Measurements from ENCODE around the gene AGPAT4.

AGPAT4 gene

GRCh38 chr6:161228921-161229591 lies 44.8 kb downstream of the AGPAT4 start:
- H3K79me2 ChIP-seq (ENCODE audit: insufficient read depth, low read length), result no peaks in the 10 kb centered on the region
- H3K36me3 ChIP-seq (ENCODE audit: insufficient read depth, low read length), result no peaks in the 10 kb centered on the region
- H3F3A ChIP-seq (ENCODE audit: low read depth), result no peaks in the 10 kb centered on the region
- H3K4me3 ChIP-seq (ENCODE audit: low read length, poor library complexity, severe bottlenecking), result no peak overlapping the region
- no peaks in the 10 kb centered on the region for H4K20me1 ChIP-seq (ENCODE audit: insufficient read depth, low read length, poor library complexity, severe bottlenecking)
- TF ChIP-seq, protein P1, sequence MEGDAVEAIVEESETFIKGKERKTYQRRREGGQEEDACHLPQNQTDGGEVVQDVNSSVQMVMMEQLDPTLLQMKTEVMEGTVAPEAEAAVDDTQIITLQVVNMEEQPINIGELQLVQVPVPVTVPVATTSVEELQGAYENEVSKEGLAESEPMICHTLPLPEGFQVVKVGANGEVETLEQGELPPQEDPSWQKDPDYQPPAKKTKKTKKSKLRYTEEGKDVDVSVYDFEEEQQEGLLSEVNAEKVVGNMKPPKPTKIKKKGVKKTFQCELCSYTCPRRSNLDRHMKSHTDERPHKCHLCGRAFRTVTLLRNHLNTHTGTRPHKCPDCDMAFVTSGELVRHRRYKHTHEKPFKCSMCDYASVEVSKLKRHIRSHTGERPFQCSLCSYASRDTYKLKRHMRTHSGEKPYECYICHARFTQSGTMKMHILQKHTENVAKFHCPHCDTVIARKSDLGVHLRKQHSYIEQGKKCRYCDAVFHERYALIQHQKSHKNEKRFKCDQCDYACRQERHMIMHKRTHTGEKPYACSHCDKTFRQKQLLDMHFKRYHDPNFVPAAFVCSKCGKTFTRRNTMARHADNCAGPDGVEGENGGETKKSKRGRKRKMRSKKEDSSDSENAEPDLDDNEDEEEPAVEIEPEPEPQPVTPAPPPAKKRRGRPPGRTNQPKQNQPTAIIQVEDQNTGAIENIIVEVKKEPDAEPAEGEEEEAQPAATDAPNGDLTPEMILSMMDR (conservative IDR thresholded peaks at IDR 0.05; ENCODE audit: low read length), result no peak
- no peak for TF ChIP-seq EZH2phosphoT487 (IDR thresholded peaks at IDR 0.05; ENCODE audit: borderline replicate concordance)
- H3K27me3 ChIP-seq (ENCODE audit: insufficient read depth, low read length, poor library complexity, severe bottlenecking), result no peaks in the 10 kb centered on the region
- H3K4me2 ChIP-seq (ENCODE audit: low read depth, low read length, poor library complexity, severe bottlenecking), result no peak overlapping the region
- no peaks in the 10 kb centered on the region for H3K9me3 ChIP-seq (ENCODE audit: insufficient read depth, low read depth, low read length)
- H2AFZ ChIP-seq (ENCODE audit: low read length), result no peak overlapping the region
- no peak overlapping the region for H3K9ac ChIP-seq (ENCODE audit: low read depth, low read length, poor library complexity, severe bottlenecking)
- H3K4me1 ChIP-seq (ENCODE audit: insufficient read depth, low read length, poor library complexity, severe bottlenecking), result peaks cover 25% of the 10 kb centered on the region
- H3K9me2 ChIP-seq (replicated peaks; ENCODE audit: low read depth, low read length), result no peaks in the 10 kb centered on the region

- Histone ChIP-seq H2AFZ (ENCODE audit: low read length) (no peak overlapping the region), H3K27me3 (ENCODE audit: insufficient read depth, low read length, poor library complexity, severe bottlenecking) (no peaks in the 10 kb centered on the region), H3K4me1 (ENCODE audit: insufficient read depth, low read length, poor library complexity, severe bottlenecking) (peaks cover 25% of the 10 kb centered on the region), H3K36me3 (ENCODE audit: insufficient read depth, low read length) (no peaks in the 10 kb centered on the region), H3K79me2 (ENCODE audit: insufficient read depth, low read length) (no peaks in the 10 kb centered on the region), H3K4me3 (ENCODE audit: low read length, poor library complexity, severe bottlenecking) (no peak overlapping the region), H3K9me2 (replicated peaks; ENCODE audit: low read depth, low read length) (no peaks in the 10 kb centered on the region), H4K20me1 (ENCODE audit: insufficient read depth, low read length, poor library complexity, severe bottlenecking) (no peaks in the 10 kb centered on the region), H3F3A (ENCODE audit: low read depth) (no peaks in the 10 kb centered on the region), H3K9ac (ENCODE audit: low read depth, low read length, poor library complexity, severe bottlenecking) (no peak overlapping the region), H3K4me2 (ENCODE audit: low read depth, low read length, poor library complexity, severe bottlenecking) (no peak overlapping the region), H3K9me3 (ENCODE audit: insufficient read depth, low read depth, low read length) (no peaks in the 10 kb centered on the region)
- TF ChIP-seq, protein P1 (conservative IDR thresholded peaks at IDR 0.05; ENCODE audit: low read length), result no peak
- no peak for TF ChIP-seq EZH2phosphoT487 (IDR thresholded peaks at IDR 0.05; ENCODE audit: borderline replicate concordance)
Measured at GRCh38 chr6:161228096-161228495, 45.8 kb downstream of the AGPAT4 start.

GRCh38 chr6:161227004-161227960 lies 46.6 kb downstream of the AGPAT4 start:
- Histone ChIP-seq H3K27me3 (ENCODE audit: insufficient read depth, low read length, poor library complexity, severe bottlenecking) (no peaks in the 10 kb centered on the region), H3K36me3 (ENCODE audit: insufficient read depth, low read length) (no peaks in the 10 kb centered on the region), H2AFZ (ENCODE audit: low read length) (no peak overlapping the region), H3K9me3 (ENCODE audit: insufficient read depth, low read depth, low read length) (no peaks in the 10 kb centered on the region), H3K9ac (ENCODE audit: low read depth, low read length, poor library complexity, severe bottlenecking) (peak overlapping the region; percentile 55), H3F3A (ENCODE audit: low read depth) (no peaks in the 10 kb centered on the region), H3K4me2 (ENCODE audit: low read depth, low read length, poor library complexity, severe bottlenecking) (peak overlapping the region; percentile 68), H3K4me3 (ENCODE audit: low read length, poor library complexity, severe bottlenecking) (peak overlapping the region; percentile 39), H3K79me2 (ENCODE audit: insufficient read depth, low read length) (no peaks in the 10 kb centered on the region), H4K20me1 (ENCODE audit: insufficient read depth, low read length, poor library complexity, severe bottlenecking) (no peaks in the 10 kb centered on the region), H3K4me1 (ENCODE audit: insufficient read depth, low read length, poor library complexity, severe bottlenecking) (peaks cover 25% of the 10 kb centered on the region), H3K9me2 (replicated peaks; ENCODE audit: low read depth, low read length) (no peaks in the 10 kb centered on the region)
- TF ChIP-seq, protein P1 (conservative IDR thresholded peaks at IDR 0.05; ENCODE audit: low read length), result no peak
- no peak for TF ChIP-seq EZH2phosphoT487 (IDR thresholded peaks at IDR 0.05; ENCODE audit: borderline replicate concordance)
